GM23338 (cell line): ENCODE data around the gene CCR6. TPM values are rescaled to one million over a fixed set of nuclear protein-coding genes. Genes with fewer than 3 reads are reported as not detected.

Source experiments
- ATAC-seq: fragments of 200-7000 bp; cut with Tn5 transposase; 3 replicates; pipeline ENCODE4 v1.9.1; 2020
- DNase-seq: peaks from one replicate; pipeline ENCODE4 v3.0.0-alpha.2; 2015; ENCODE audit warnings: low spot score
- H2AFZ ChIP-seq: fragments of 200-600 bp; sonication (generic); 2 replicates; pipeline ENCODE4 v1.8.0; 2016; ENCODE audit warnings: antibody characterized with exemption, mild to moderate bottlenecking, moderate library complexity
- H3F3A ChIP-seq: fragments of 200-600 bp; sonication (generic); replicated peaks from 2 replicates; pipeline ENCODE4 v1.8.0; 2017; ENCODE audit warnings: antibody characterized with exemption, mixed run types, low read depth
- H3K27ac ChIP-seq: fragments of 200-600 bp; sonication (generic); 2 replicates; pipeline ENCODE4 v1.6.1; 2016; ENCODE audit warnings: low read depth
- H3K27me3 ChIP-seq: fragments of 200-600 bp; sonication (generic); 2 replicates; pipeline ENCODE4 v1.8.0; 2016; ENCODE audit warnings: mild to moderate bottlenecking, mixed run types, moderate library complexity; ENCODE audit not compliant: insufficient read depth
- H3K36me3 ChIP-seq: fragments of 200-600 bp; sonication (generic); 2 replicates; pipeline ENCODE4 v1.8.0; 2016; ENCODE audit warnings: mild to moderate bottlenecking; ENCODE audit not compliant: insufficient read depth
- H3K4me1 ChIP-seq: fragments of 200-600 bp; sonication (generic); 2 replicates; pipeline ENCODE4 v1.8.0; 2016; ENCODE audit warnings: mild to moderate bottlenecking, moderate library complexity; ENCODE audit not compliant: insufficient read depth
- H3K4me2 ChIP-seq: fragments of 200-600 bp; sonication (generic); 2 replicates; pipeline ENCODE4 v1.7.1; 2017; ENCODE audit warnings: mixed run types
- H3K4me3 ChIP-seq: fragments of 200-600 bp; sonication (generic); 2 replicates; pipeline ENCODE4 v1.6.1; 2016; ENCODE audit warnings: mixed run types
- H3K79me2 ChIP-seq: fragments of 200-600 bp; sonication (generic); replicated peaks from 2 replicates; pipeline ENCODE4 v1.8.0; 2017; ENCODE audit warnings: mild to moderate bottlenecking; ENCODE audit not compliant: insufficient read depth
- H3K9me2 ChIP-seq: fragments of 200-600 bp; sonication (generic); 2 replicates; pipeline ENCODE4 v1.8.0; 2017; ENCODE audit not compliant: insufficient read depth
- H4K20me1 ChIP-seq: fragments of 200-600 bp; sonication (generic); replicated peaks from 2 replicates; pipeline ENCODE4 v1.8.0; 2017; ENCODE audit warnings: mild to moderate bottlenecking; ENCODE audit not compliant: insufficient read depth
- H3K27ac Mint-ChIP-seq: 2 replicates; pipeline ENCODE4 v1.8.0; 2020; ENCODE audit warnings: inconsistent platforms, mild to moderate bottlenecking, moderate library complexity, mixed read lengths
- H3K27me3 Mint-ChIP-seq: 3 replicates; pipeline ENCODE4 v1.8.0; 2022; ENCODE audit warnings: low read depth, mild to moderate bottlenecking, moderate library complexity, mixed read lengths, inconsistent platforms; ENCODE audit not compliant: insufficient read depth, poor library complexity
- H3K36me3 Mint-ChIP-seq: 3 replicates; pipeline ENCODE4 v1.8.0; 2021; ENCODE audit warnings: low read depth, mild to moderate bottlenecking, inconsistent platforms, moderate library complexity, mixed read lengths
- H3K4me1 Mint-ChIP-seq: 3 replicates; pipeline ENCODE4 v1.8.0; 2020; ENCODE audit warnings: mild to moderate bottlenecking, inconsistent platforms, mixed read lengths
- H3K4me3 Mint-ChIP-seq: 3 replicates; pipeline ENCODE4 v1.8.0; 2021; ENCODE audit warnings: moderate library complexity, mild to moderate bottlenecking, inconsistent platforms, mixed read lengths
- H3K9me3 Mint-ChIP-seq: 3 replicates; pipeline ENCODE4 v1.8.0; 2020; ENCODE audit warnings: moderate library complexity, mild to moderate bottlenecking, inconsistent platforms, mixed read lengths
- CREB1 ChIP-seq: fragments of 250-450 bp; sonication (Bioruptor Pico); IDR thresholded peaks from 2 replicates; pipeline ENCODE4 v1.5.0; 2020; ENCODE audit warnings: low read depth, mild to moderate bottlenecking, moderate library complexity
- EZH2 ChIP-seq: fragments of 200-600 bp; sonication (generic); IDR thresholded peaks from one replicate; pipeline ENCODE4 v1.8.0; 2017; ENCODE audit warnings: antibody characterized with exemption, mild to moderate bottlenecking, low read depth; ENCODE audit not compliant: unreplicated experiment
- EZH2phosphoT487 ChIP-seq: fragments of 200-600 bp; sonication (generic); IDR thresholded peaks from one replicate; pipeline ENCODE4 v1.8.1; 2018; ENCODE audit warnings: antibody characterized with exemption; ENCODE audit not compliant: unreplicated experiment
- JUNB ChIP-seq: IDR thresholded peaks from one replicate; pipeline ENCODE4 v1.6.1; 2016; ENCODE audit warnings: antibody characterized with exemption; ENCODE audit not compliant: unreplicated experiment
- NANOG ChIP-seq: IDR thresholded peaks from 2 replicates; pipeline ENCODE4 v1.6.1; 2016; ENCODE audit warnings: antibody characterized with exemption, borderline replicate concordance
- POLR2AphosphoS5 ChIP-seq: IDR thresholded peaks from 2 replicates; pipeline ENCODE4 v1.6.1; 2016; ENCODE audit warnings: antibody characterized with exemption, low read depth
- STAT1 ChIP-seq: IDR thresholded peaks from one replicate; pipeline ENCODE4 v1.6.1; 2016; ENCODE audit warnings: antibody characterized with exemption; ENCODE audit not compliant: unreplicated experiment
- ZNF114 ChIP-seq: fragments of 250-450 bp; sonication (Bioruptor Pico); IDR thresholded peaks from 2 replicates; pipeline ENCODE4 v1.5.0; 2020; ENCODE audit warnings: mild to moderate bottlenecking, moderate library complexity
- ZNF331 ChIP-seq: fragments of 250-450 bp; sonication (Bioruptor Pico); IDR thresholded peaks from 2 replicates; pipeline ENCODE4 v1.5.0; 2020; ENCODE audit warnings: low read depth, mild to moderate bottlenecking, moderate library complexity
- polyA plus RNA-seq: library from polyadenylated mRNA; unstranded; fragments of >200 nt; fragmentation: Nextera tagmentation; extraction: Ambion mirVana; gene quantifications from 2 replicates; pipeline ENCODE4 v1.2.1, GENCODE V29; 2016
- total RNA-seq: library from RNA; depleted of rRNA; stranded (reverse); fragments of >200 nt; shearing (Covaris generic); gene quantifications from 2 replicates; pipeline ENCODE4 v1.2.3, GENCODE V29; 2014
- TF ChIP-seq, protein P1 (sequence below): IDR thresholded peaks from 2 replicates; pipeline ENCODE4 v1.6.1; 2016; ENCODE audit warnings: antibody characterized with exemption
- TF ChIP-seq, protein P2 (sequence below): fragments of 250-450 bp; sonication (Bioruptor Pico); IDR thresholded peaks from 2 replicates; pipeline ENCODE4 v1.5.0; 2020; ENCODE audit warnings: mild to moderate bottlenecking, moderate library complexity
- TF ChIP-seq, protein P3 (sequence below): IDR thresholded peaks from one replicate; pipeline ENCODE4 v1.6.1; 2018; ENCODE audit warnings: antibody characterized with exemption; ENCODE audit not compliant: unreplicated experiment

Gene CCR6
- total and polyA plus RNA-seq, 2 experiments from 2014 or later: not detected

DNA sequence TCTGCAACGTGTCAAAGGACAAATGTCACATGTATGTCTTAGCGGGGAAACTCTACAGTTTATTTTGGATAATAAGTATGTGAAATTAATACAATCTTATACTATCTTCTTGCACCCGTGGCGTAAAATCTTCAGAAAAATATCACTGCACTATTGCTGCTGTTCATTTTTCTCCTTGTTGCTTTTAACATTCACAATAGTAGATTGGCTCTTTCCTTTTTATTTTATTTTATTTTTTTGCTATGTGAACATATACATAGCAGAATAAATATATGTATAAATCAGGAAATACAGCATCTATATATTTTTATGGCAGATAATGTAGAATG lies 19.5 kb downstream of the CCR6 start:
- Histone ChIP-seq H3K27me3 (peaks cover 5% of the 10 kb centered on the region; the same call in 1 of the 2 replicates), H3K79me2 (no peaks in the 10 kb centered on the region), H4K20me1 (no peaks in the 10 kb centered on the region), H3K4me3 (no peak overlapping the region), H3K4me1 (peaks cover 45% of the 10 kb centered on the region), H3K9me2 (no peaks in the 10 kb centered on the region), H3K4me2 (no peak overlapping the region), H3F3A (no peaks in the 10 kb centered on the region), H2AFZ (no peak overlapping the region), H3K27ac (no peak overlapping the region), H3K36me3 (no peaks in the 10 kb centered on the region)
- TF ChIP-seq ZNF114: no peak
- no peak for TF ChIP-seq STAT1
- no peak for TF ChIP-seq ZNF331 (CRISPR knock-in tag)
- TF ChIP-seq NANOG: no peak
- TF ChIP-seq EZH2: no peak
- TF ChIP-seq, protein P1, sequence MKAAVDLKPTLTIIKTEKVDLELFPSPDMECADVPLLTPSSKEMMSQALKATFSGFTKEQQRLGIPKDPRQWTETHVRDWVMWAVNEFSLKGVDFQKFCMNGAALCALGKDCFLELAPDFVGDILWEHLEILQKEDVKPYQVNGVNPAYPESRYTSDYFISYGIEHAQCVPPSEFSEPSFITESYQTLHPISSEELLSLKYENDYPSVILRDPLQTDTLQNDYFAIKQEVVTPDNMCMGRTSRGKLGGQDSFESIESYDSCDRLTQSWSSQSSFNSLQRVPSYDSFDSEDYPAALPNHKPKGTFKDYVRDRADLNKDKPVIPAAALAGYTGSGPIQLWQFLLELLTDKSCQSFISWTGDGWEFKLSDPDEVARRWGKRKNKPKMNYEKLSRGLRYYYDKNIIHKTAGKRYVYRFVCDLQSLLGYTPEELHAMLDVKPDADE: no peak
- TF ChIP-seq POLR2AphosphoS5: no peak
- no peak for TF ChIP-seq CREB1 (CRISPR knock-in tag)
- TF ChIP-seq, protein P2, sequence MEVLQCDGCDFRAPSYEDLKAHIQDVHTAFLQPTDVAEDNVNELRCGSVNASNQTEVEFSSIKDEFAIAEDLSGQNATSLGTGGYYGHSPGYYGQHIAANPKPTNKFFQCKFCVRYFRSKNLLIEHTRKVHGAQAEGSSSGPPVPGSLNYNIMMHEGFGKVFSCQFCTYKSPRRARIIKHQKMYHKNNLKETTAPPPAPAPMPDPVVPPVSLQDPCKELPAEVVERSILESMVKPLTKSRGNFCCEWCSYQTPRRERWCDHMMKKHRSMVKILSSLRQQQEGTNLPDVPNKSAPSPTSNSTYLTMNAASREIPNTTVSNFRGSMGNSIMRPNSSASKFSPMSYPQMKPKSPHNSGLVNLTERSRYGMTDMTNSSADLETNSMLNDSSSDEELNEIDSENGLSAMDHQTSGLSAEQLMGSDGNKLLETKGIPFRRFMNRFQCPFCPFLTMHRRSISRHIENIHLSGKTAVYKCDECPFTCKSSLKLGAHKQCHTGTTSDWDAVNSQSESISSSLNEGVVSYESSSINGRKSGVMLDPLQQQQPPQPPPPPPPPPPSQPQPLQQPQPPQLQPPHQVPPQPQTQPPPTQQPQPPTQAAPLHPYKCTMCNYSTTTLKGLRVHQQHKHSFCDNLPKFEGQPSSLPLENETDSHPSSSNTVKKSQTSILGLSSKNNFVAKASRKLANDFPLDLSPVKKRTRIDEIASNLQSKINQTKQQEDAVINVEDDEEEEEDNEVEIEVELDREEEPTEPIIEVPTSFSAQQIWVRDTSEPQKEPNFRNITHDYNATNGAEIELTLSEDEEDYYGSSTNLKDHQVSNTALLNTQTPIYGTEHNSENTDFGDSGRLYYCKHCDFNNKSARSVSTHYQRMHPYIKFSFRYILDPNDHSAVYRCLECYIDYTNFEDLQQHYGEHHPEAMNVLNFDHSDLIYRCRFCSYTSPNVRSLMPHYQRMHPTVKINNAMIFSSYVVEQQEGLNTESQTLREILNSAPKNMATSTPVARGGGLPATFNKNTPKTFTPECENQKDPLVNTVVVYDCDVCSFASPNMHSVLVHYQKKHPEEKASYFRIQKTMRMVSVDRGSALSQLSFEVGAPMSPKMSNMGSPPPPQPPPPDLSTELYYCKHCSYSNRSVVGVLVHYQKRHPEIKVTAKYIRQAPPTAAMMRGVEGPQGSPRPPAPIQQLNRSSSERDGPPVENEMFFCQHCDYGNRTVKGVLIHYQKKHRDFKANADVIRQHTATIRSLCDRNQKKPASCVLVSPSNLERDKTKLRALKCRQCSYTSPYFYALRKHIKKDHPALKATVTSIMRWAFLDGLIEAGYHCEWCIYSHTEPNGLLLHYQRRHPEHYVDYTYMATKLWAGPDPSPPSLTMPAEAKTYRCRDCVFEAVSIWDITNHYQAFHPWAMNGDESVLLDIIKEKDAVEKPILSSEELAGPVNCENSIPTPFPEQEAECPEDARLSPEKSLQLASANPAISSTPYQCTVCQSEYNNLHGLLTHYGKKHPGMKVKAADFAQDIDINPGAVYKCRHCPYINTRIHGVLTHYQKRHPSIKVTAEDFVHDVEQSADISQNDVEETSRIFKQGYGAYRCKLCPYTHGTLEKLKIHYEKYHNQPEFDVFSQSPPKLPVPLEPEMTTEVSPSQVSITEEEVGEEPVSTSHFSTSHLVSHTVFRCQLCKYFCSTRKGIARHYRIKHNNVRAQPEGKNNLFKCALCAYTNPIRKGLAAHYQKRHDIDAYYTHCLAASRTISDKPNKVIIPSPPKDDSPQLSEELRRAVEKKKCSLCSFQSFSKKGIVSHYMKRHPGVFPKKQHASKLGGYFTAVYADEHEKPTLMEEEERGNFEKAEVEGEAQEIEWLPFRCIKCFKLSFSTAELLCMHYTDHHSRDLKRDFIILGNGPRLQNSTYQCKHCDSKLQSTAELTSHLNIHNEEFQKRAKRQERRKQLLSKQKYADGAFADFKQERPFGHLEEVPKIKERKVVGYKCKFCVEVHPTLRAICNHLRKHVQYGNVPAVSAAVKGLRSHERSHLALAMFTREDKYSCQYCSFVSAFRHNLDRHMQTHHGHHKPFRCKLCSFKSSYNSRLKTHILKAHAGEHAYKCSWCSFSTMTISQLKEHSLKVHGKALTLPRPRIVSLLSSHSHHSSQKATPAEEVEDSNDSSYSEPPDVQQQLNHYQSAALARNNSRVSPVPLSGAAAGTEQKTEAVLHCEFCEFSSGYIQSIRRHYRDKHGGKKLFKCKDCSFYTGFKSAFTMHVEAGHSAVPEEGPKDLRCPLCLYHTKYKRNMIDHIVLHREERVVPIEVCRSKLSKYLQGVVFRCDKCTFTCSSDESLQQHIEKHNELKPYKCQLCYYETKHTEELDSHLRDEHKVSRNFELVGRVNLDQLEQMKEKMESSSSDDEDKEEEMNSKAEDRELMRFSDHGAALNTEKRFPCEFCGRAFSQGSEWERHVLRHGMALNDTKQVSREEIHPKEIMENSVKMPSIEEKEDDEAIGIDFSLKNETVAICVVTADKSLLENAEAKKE (CRISPR knock-in tag): no peak
- TF ChIP-seq EZH2phosphoT487: no peak
- TF ChIP-seq JUNB: no peak
- TF ChIP-seq, protein P3, sequence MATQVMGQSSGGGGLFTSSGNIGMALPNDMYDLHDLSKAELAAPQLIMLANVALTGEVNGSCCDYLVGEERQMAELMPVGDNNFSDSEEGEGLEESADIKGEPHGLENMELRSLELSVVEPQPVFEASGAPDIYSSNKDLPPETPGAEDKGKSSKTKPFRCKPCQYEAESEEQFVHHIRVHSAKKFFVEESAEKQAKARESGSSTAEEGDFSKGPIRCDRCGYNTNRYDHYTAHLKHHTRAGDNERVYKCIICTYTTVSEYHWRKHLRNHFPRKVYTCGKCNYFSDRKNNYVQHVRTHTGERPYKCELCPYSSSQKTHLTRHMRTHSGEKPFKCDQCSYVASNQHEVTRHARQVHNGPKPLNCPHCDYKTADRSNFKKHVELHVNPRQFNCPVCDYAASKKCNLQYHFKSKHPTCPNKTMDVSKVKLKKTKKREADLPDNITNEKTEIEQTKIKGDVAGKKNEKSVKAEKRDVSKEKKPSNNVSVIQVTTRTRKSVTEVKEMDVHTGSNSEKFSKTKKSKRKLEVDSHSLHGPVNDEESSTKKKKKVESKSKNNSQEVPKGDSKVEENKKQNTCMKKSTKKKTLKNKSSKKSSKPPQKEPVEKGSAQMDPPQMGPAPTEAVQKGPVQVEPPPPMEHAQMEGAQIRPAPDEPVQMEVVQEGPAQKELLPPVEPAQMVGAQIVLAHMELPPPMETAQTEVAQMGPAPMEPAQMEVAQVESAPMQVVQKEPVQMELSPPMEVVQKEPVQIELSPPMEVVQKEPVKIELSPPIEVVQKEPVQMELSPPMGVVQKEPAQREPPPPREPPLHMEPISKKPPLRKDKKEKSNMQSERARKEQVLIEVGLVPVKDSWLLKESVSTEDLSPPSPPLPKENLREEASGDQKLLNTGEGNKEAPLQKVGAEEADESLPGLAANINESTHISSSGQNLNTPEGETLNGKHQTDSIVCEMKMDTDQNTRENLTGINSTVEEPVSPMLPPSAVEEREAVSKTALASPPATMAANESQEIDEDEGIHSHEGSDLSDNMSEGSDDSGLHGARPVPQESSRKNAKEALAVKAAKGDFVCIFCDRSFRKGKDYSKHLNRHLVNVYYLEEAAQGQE: no peak
- H3K4me3 Mint-ChIP-seq: no peak overlapping the region
- peaks cover 40% of the 10 kb centered on the region for H3K4me1 Mint-ChIP-seq
- H3K27me3 Mint-ChIP-seq: peaks cover 16% of the 10 kb centered on the region
- H3K27ac Mint-ChIP-seq: no peak overlapping the region
- H3K9me3 Mint-ChIP-seq: peaks cover 7% of the 10 kb centered on the region
- H3K36me3 Mint-ChIP-seq: peaks cover 8% of the 10 kb centered on the region; the same call in 1 of the 3 replicates
- ATAC-seq (no peak), DNase-seq (no peak)
